DOHH2 (cell line): ENCODE data around the gene GET4.

Experiments
- H3F3A ChIP-seq: fragments of 200-600 bp; sonication (generic), shearing (Covaris generic); 2 replicates; pipeline ENCODE4 v1.6.0; 2016; ENCODE audit warnings: antibody characterized with exemption, mild to moderate bottlenecking; ENCODE audit not compliant: control insufficient read depth, insufficient read depth
- H3K27ac ChIP-seq: fragments of 200-600 bp; sonication (generic); 2 replicates; pipeline ENCODE4 v1.5.1; 2014; ENCODE audit warnings: low read depth, mild to moderate bottlenecking, low read length, moderate library complexity
- H3K27me3 ChIP-seq: fragments of 200-600 bp; sonication (generic); 2 replicates; pipeline ENCODE4 v1.6.1; 2014; ENCODE audit warnings: mild to moderate bottlenecking, low read length, mixed read lengths; ENCODE audit not compliant: control insufficient read depth
- H3K36me3 ChIP-seq: fragments of 200-600 bp; sonication (generic); 2 replicates; pipeline ENCODE4 v1.6.1; 2014; ENCODE audit warnings: mild to moderate bottlenecking, low read length, moderate library complexity, mixed read lengths; ENCODE audit not compliant: control insufficient read depth
- H3K4me1 ChIP-seq: fragments of 200-600 bp; sonication (generic); 2 replicates; pipeline ENCODE4 v1.6.1; 2014; ENCODE audit warnings: mild to moderate bottlenecking, low read length, mixed read lengths; ENCODE audit not compliant: control insufficient read depth
- H3K4me2 ChIP-seq: fragments of 200-600 bp; sonication (generic); 2 replicates; pipeline ENCODE4 v1.6.0; 2014; ENCODE audit warnings: mild to moderate bottlenecking, low read length, moderate library complexity
- H3K4me3 ChIP-seq: fragments of 200-600 bp; sonication (generic); 2 replicates; pipeline ENCODE4 v1.5.1; 2014; ENCODE audit warnings: mild to moderate bottlenecking, low read length, mixed read lengths
- H3K79me2 ChIP-seq: fragments of 200-600 bp; sonication (generic); 2 replicates; pipeline ENCODE4 v1.6.1; 2014; ENCODE audit warnings: mild to moderate bottlenecking, low read length, mixed read lengths; ENCODE audit not compliant: control insufficient read depth
- H3K9me2 ChIP-seq: fragments of 200-600 bp; sonication (generic); replicated peaks from 2 replicates; pipeline ENCODE4 v1.6.1; 2014; ENCODE audit warnings: mild to moderate bottlenecking, low read length, mixed read lengths; ENCODE audit not compliant: control insufficient read depth
- H3K9me3 ChIP-seq: fragments of 200-600 bp; sonication (generic); 2 replicates; pipeline ENCODE4 v1.6.1; 2014; ENCODE audit warnings: antibody characterized with exemption, low read length, mixed read lengths; ENCODE audit not compliant: control insufficient read depth, insufficient read depth
- H4K20me1 ChIP-seq: fragments of 200-600 bp; sonication (generic); 2 replicates; pipeline ENCODE4 v1.6.0; 2014; ENCODE audit warnings: low read depth, mild to moderate bottlenecking, antibody characterized with exemption, low read length, moderate library complexity; ENCODE audit not compliant: control insufficient read depth, insufficient read depth
- CTCF ChIP-seq: fragments of 200-600 bp; sonication (generic); IDR thresholded peaks from one replicate; pipeline ENCODE4 v1.5.1; 2014; ENCODE audit warnings: antibody characterized with exemption, mild to moderate bottlenecking, low read depth, low read length; ENCODE audit not compliant: poor library complexity, severe bottlenecking
- EZH2phosphoT487 ChIP-seq: fragments of 200-600 bp; sonication (generic); IDR thresholded peaks from 2 replicates; pipeline ENCODE4 v1.6.1; 2017; ENCODE audit warnings: borderline replicate concordance, mild to moderate bottlenecking, antibody characterized with exemption, low read length, moderate library complexity, mixed read lengths

The GET4 gene

DNA sequence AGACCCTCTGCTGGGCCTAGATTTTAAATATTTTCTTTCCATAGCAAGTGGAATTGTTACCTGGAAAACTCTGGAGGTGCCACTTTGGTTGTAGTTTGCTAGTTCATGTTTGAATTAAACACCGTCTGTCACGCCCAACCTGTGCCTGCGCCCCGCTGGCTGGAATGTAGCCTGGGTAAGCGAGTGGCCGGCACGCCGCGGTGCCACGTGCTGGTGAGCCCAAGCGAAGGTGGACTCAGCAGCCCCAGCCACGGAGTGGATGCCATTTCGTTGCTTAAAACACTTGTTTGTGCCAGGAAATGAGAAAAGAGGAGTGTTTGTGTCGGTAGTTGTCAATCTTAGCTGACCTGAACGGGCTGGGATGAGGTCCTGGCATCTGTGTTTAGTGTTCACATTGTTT lies 2.7 kb downstream of the GET4 start:
- Histone ChIP-seq H3F3A (peaks cover 11% of the 10 kb centered on the region), H3K4me1 (peaks cover 31% of the 10 kb centered on the region), H3K36me3 (peaks cover 39% of the 10 kb centered on the region), H3K79me2 (peaks cover 74% of the 10 kb centered on the region), H3K4me2 (peak overlapping the region; percentile 0; the same call in 1 of the 2 replicates), H4K20me1 (peaks cover 23% of the 10 kb centered on the region), H3K27me3 (no peaks in the 10 kb centered on the region), H3K27ac (no peak overlapping the region), H3K4me3 (no peak overlapping the region), H3K9me3 (peaks cover 4% of the 10 kb centered on the region), H3K9me2 (no peaks in the 10 kb centered on the region)
- TF ChIP-seq CTCF (no peak), EZH2phosphoT487 (no peak)

DNA sequence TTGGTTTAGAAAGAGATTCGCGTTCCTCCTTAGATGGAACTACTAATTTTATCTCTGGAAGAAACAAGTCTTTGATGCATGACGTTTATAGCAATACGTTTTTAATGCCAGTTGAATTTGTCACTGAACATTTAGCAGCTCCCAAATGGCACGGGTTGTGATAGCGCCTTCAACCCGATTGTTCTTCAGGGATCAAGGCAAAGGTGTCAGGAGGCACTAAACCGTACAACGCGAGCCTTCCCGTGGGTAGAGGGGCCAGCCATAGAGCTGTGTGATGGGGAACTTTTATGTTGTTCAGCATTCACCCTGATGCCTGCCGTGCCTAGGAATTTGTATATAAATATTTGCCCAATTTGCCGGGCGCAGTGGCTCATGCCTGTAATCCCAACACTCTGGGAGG lies 3.4 kb downstream of the GET4 start:
- no peaks in the 10 kb centered on the region for H3K9me2 ChIP-seq
- H3K4me2 ChIP-seq = no peak overlapping the region
- peaks cover 80% of the 10 kb centered on the region for H3K79me2 ChIP-seq
- H3K4me1 ChIP-seq = peaks cover 31% of the 10 kb centered on the region
- H3F3A ChIP-seq = peaks cover 5% of the 10 kb centered on the region
- H3K4me3 ChIP-seq = no peak overlapping the region
- H4K20me1 ChIP-seq = peaks cover 23% of the 10 kb centered on the region
- TF ChIP-seq CTCF (no peak), EZH2phosphoT487 (no peak)
- H3K27ac ChIP-seq = no peak overlapping the region
- no peaks in the 10 kb centered on the region for H3K27me3 ChIP-seq
- H3K36me3 ChIP-seq = peaks cover 35% of the 10 kb centered on the region
- H3K9me3 ChIP-seq = peaks cover 4% of the 10 kb centered on the region

- TF ChIP-seq EZH2phosphoT487 (no peak), CTCF (no peak)
Measured at GRCh38 chr7:880450-880849, 4.1 kb downstream of the GET4 start.

More at GRCh38 chr7:880450-880849, 4.1 kb downstream of the GET4 start:
- peaks cover 87% of the 10 kb centered on the region for H3K79me2 ChIP-seq
- no peak overlapping the region for H3K4me2 ChIP-seq
- H3F3A ChIP-seq = no peaks in the 10 kb centered on the region
- peaks cover 25% of the 10 kb centered on the region for H3K4me1 ChIP-seq
- H3K27ac ChIP-seq = no peak overlapping the region
- no peak overlapping the region for H3K4me3 ChIP-seq
- no peaks in the 10 kb centered on the region for H3K27me3 ChIP-seq
- H3K9me3 ChIP-seq = peaks cover 1% of the 10 kb centered on the region
- H4K20me1 ChIP-seq = peaks cover 23% of the 10 kb centered on the region
- H3K36me3 ChIP-seq = peaks cover 28% of the 10 kb centered on the region
- H3K9me2 ChIP-seq = no peaks in the 10 kb centered on the region
